ENCODE measurements around the gene EQTN. TPM values are rescaled to one million over a fixed set of nuclear protein-coding genes. Genes with fewer than 3 reads are reported as not detected.

Gene EQTN
- total and polyA plus RNA-seq, 2 of the 4 experiments (the other 2 are of a cell fraction), result not detected

DNA sequence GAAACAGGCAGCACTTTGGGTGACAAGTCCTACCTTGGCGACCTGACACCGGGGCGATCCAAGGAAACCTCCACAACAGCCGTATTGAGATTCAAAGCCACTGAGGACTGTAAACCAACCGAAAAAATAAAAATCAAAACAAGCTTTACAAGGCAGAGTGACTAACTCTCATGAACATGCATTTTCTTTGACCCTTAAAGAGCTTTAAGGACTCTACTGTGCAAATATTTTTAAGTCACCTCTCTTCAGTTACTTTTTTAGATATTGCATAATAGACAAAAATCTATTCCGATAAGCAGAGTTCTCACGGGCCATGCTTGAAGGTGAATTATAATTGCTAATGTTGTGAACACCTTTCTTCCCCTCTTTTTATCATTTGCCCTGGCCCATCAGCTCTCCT lies 38.3 kb downstream of the EQTN start:
- Histone ChIP-seq H3K23ac (ENCODE audit: low read depth, low read length) (no peak overlapping the region), H3K27ac (ENCODE audit: insufficient read depth, low read length) (no peak overlapping the region), H2AK5ac (ENCODE audit: low read depth, low read length) (no peak overlapping the region), H3K18ac (ENCODE audit: low read depth, low read length) (no peak overlapping the region), H2AFZ (replicated peaks; ENCODE audit: low read length, poor library complexity) (no peak overlapping the region), H2BK5ac (ENCODE audit: low read depth, low read length, poor library complexity, severe bottlenecking) (no peak overlapping the region), H3K14ac (replicated peaks; ENCODE audit: low read depth, low read length) (no peak overlapping the region), H2BK120ac (ENCODE audit: low read depth, low read length) (no peak overlapping the region), H3K4ac (ENCODE audit: low read depth, low read length) (no peak overlapping the region), H2AK9ac (replicated peaks; ENCODE audit: low read depth, low read length, poor library complexity) (no peak overlapping the region), H4K20me1 (ENCODE audit: insufficient read depth, low read length) (no peaks in the 10 kb centered on the region), H4K5ac (ENCODE audit: low read depth, low read length) (no peak overlapping the region), H3K79me1 (ENCODE audit: low read depth in 1 of 2, low read length in 2 of 2) (no peaks in the 10 kb centered on the region), H3K4me3 (ENCODE audit: insufficient read depth, low read depth, low read length) (no peak overlapping the region), H3K9ac (ENCODE audit: low read depth, low read length) (no peak overlapping the region), H4K91ac (ENCODE audit: insufficient read depth, low read depth, low read length) (no peak overlapping the region), H3K9me3 (ENCODE audit: control insufficient read depth, insufficient read depth, low read length) (no peaks in the 10 kb centered on the region), H3K56ac (ENCODE audit: extremely low read depth, insufficient read depth, low read length) (no peak overlapping the region), H3K4me1 (ENCODE audit: control insufficient read depth, insufficient read depth, low read length) (no peaks in the 10 kb centered on the region), H2BK15ac (ENCODE audit: low read depth, low read length) (no peak overlapping the region), H3K9me1 (ENCODE audit: insufficient read depth, low read length) (no peaks in the 10 kb centered on the region), H3K36me3 (ENCODE audit: control insufficient read depth, insufficient read depth, low read length) (no peaks in the 10 kb centered on the region), H4K8ac (ENCODE audit: low read depth in 2 of 2, low read length in 2 of 2) (no peak overlapping the region), H2BK20ac (ENCODE audit: low read depth, low read length) (no peak overlapping the region), H3K27me3 (ENCODE audit: control insufficient read depth, insufficient read depth, low read length) (peaks cover 11% of the 10 kb centered on the region), H3K4me2 (ENCODE audit: low read depth, low read length) (no peak overlapping the region)
- dilution Hi-C loops (cut with HindIII; ENCODE audit: low sequenced_read_pairs, unreplicated experiment), result no loop called here
- WGBS, 2 experiments (ENCODE audit: extremely low coverage in 2 of 2, insufficient read length in 1 of 2), result 100% methylated on average over 1 of the region's 7 CpGs; no CpG with 5 or more reads in 1 of the 2 experiments
- BruUV-seq (replicated peaks), result no TSS peak
- ChIA-PET CTCF (interaction anchor here (0.7 kb wide), 1 partner anchor 10 kb away, joined by 3 read pairs; no protein-coding TSS in a partner anchor), POLR2A (ENCODE audit: unreplicated experiment) (no interaction called here)
- in situ Hi-C loops (cut with MboI; ENCODE audit: low sequenced_read_pairs), result no loop called here
- intact Hi-C loops (cut with micrococcal nuclease), result no loop called here
- no peak for ATAC-seq (ENCODE audit: low read depth)
- TF ChIP-seq CHD1 (IDR thresholded peaks at IDR 0.05; ENCODE audit: low read depth, low read length) (no peak), RCOR1 (IDR thresholded peaks at IDR 0.05; ENCODE audit: insufficient replicate concordance, low read length) (no peak), MAZ (IDR thresholded peaks at IDR 0.05; ENCODE audit: borderline replicate concordance, low read depth, low read length) (no peak), FOS (IDR thresholded peaks at IDR 0.05; ENCODE audit: low read depth, low read length) (no peak), MAFK (IDR thresholded peaks at IDR 0.05; ENCODE audit: low read depth, low read length) (no peak), RAD21 (IDR thresholded peaks at IDR 0.05; ENCODE audit: low read length) (no peak), POLR2A (IDR thresholded peaks at IDR 0.05; ENCODE audit: low read depth, low read length) (no peak), NFE2L2 (IDR thresholded peaks at IDR 0.05; ENCODE audit: low read depth, low read length) (no peak)
- TF ChIP-seq, protein P1, sequence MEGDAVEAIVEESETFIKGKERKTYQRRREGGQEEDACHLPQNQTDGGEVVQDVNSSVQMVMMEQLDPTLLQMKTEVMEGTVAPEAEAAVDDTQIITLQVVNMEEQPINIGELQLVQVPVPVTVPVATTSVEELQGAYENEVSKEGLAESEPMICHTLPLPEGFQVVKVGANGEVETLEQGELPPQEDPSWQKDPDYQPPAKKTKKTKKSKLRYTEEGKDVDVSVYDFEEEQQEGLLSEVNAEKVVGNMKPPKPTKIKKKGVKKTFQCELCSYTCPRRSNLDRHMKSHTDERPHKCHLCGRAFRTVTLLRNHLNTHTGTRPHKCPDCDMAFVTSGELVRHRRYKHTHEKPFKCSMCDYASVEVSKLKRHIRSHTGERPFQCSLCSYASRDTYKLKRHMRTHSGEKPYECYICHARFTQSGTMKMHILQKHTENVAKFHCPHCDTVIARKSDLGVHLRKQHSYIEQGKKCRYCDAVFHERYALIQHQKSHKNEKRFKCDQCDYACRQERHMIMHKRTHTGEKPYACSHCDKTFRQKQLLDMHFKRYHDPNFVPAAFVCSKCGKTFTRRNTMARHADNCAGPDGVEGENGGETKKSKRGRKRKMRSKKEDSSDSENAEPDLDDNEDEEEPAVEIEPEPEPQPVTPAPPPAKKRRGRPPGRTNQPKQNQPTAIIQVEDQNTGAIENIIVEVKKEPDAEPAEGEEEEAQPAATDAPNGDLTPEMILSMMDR (conservative IDR thresholded peaks at IDR 0.05; ENCODE audit: low read depth, low read length), result no peak
- TF ChIP-seq, protein P2, sequence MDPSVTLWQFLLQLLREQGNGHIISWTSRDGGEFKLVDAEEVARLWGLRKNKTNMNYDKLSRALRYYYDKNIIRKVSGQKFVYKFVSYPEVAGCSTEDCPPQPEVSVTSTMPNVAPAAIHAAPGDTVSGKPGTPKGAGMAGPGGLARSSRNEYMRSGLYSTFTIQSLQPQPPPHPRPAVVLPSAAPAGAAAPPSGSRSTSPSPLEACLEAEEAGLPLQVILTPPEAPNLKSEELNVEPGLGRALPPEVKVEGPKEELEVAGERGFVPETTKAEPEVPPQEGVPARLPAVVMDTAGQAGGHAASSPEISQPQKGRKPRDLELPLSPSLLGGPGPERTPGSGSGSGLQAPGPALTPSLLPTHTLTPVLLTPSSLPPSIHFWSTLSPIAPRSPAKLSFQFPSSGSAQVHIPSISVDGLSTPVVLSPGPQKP (IDR thresholded peaks at IDR 0.05; ENCODE audit: borderline replicate concordance, low read depth, low read length), result no peak
- TF ChIP-seq, protein P3, sequence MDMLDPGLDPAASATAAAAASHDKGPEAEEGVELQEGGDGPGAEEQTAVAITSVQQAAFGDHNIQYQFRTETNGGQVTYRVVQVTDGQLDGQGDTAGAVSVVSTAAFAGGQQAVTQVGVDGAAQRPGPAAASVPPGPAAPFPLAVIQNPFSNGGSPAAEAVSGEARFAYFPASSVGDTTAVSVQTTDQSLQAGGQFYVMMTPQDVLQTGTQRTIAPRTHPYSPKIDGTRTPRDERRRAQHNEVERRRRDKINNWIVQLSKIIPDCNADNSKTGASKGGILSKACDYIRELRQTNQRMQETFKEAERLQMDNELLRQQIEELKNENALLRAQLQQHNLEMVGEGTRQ (IDR thresholded peaks at IDR 0.05; ENCODE audit: low read depth, low read length), result no peak
- no peak for DNase-seq

All from IMR-90 (cell line).